G401.6 (cell line): ENCODE results near the gene MAPK11.

Experiments
- FAIRE-seq: peaks from 2 replicates; lab custom pipeline; 2012; peaks lifted over from hg19 to GRCh38; lab: Jason Lieb, UNC

MAPK11 gene

GRCh38 chr22:50224071-50224470 is 46.1 kb downstream of the MAPK11 start:
- no peak for FAIRE-seq

- no peak for FAIRE-seq
These were observed 47.7 kb downstream of the MAPK11 start for GRCh38 chr22:50222508-50222907.

- FAIRE-seq: no peak
These were observed 48.5 kb downstream of the MAPK11 start for GRCh38 chr22:50221410-50222300.

- FAIRE-seq: no peak
These were observed 49.4 kb downstream of the MAPK11 start for GRCh38 chr22:50220603-50221409.

GRCh38 chr22:50219800-50220602 is 50.2 kb downstream of the MAPK11 start:
- FAIRE-seq: no peak

GRCh38 chr22:50218996-50219727 is 51.0 kb downstream of the MAPK11 start:
- FAIRE-seq: no peak

- FAIRE-seq: no peak
These were observed 51.8 kb downstream of the MAPK11 start for GRCh38 chr22:50218153-50218995.

GRCh38 chr22:50217543-50218152 is 52.5 kb downstream of the MAPK11 start:
- no peak for FAIRE-seq

- no peak for FAIRE-seq
These were observed 53.3 kb downstream of the MAPK11 start for GRCh38 chr22:50216684-50217520.

GRCh38 chr22:50216055-50216683 is 54.0 kb downstream of the MAPK11 start:
- FAIRE-seq: no peak

- FAIRE-seq: no peak
These were observed 54.7 kb downstream of the MAPK11 start for GRCh38 chr22:50215297-50216054.
